Endothelial cell (in vitro differentiated cells): ENCODE results near the gene ZNF469. TPM values are rescaled to one million over a fixed set of nuclear protein-coding genes. Genes with fewer than 3 reads are reported as not detected.

Source experiments
- DNase-seq: peaks from one replicate; pipeline ENCODE4 v3.0.0; 2021; ENCODE audit warnings: low spot score
- H3K27ac Mint-ChIP-seq: one replicate; pipeline ENCODE4 v1.8.0; 2021; ENCODE audit warnings: mixed read lengths, inconsistent platforms; ENCODE audit not compliant: unreplicated experiment
- H3K27me3 Mint-ChIP-seq: one replicate; pipeline ENCODE4 v1.8.0; 2021; ENCODE audit warnings: mild to moderate bottlenecking, moderate library complexity, mixed read lengths, inconsistent platforms; ENCODE audit not compliant: unreplicated experiment
- H3K36me3 Mint-ChIP-seq: one replicate; pipeline ENCODE4 v1.8.0; 2021; ENCODE audit warnings: mild to moderate bottlenecking, low read depth, mixed read lengths, inconsistent platforms; ENCODE audit not compliant: unreplicated experiment
- H3K4me1 Mint-ChIP-seq: one replicate; pipeline ENCODE4 v1.8.0; 2021; ENCODE audit warnings: mild to moderate bottlenecking, mixed read lengths, inconsistent platforms; ENCODE audit not compliant: unreplicated experiment
- H3K4me3 Mint-ChIP-seq: one replicate; pipeline ENCODE4 v1.8.0; 2021; ENCODE audit warnings: mild to moderate bottlenecking, mixed read lengths, inconsistent platforms; ENCODE audit not compliant: unreplicated experiment
- H3K9me3 Mint-ChIP-seq: one replicate; pipeline ENCODE4 v1.8.0; 2021; ENCODE audit warnings: mixed read lengths, inconsistent platforms; ENCODE audit not compliant: unreplicated experiment
- CTCF ChIP-seq: fragments of 200-600 bp; sonication (generic); IDR thresholded peaks from one replicate; pipeline ENCODE4 v1.5.0; 2021; ENCODE audit warnings: antibody characterized with exemption; ENCODE audit not compliant: unreplicated experiment
- total RNA-seq: library from RNA; stranded (reverse); fragmentation: NEBNext Ultra II Directional; extraction: Animal tissue kit (Norgen Biotek cat#: 25700); gene quantifications from one replicate; pipeline ENCODE4 v1.2.1, GENCODE V29; 2021; ENCODE audit not compliant: unreplicated experiment

ZNF469 gene
- total RNA-seq, 1 donor from 2014 or later = 14.7 TPM

- Mint-ChIP-seq H3K27ac (no peak overlapping the region), H3K9me3 (no peaks in the 10 kb centered on the region), H3K27me3 (peaks cover 10% of the 10 kb centered on the region), H3K4me3 (no peak overlapping the region), H3K36me3 (no peaks in the 10 kb centered on the region), H3K4me1 (peaks cover 13% of the 10 kb centered on the region)
- no peak for DNase-seq
- no peak for TF ChIP-seq CTCF
Measured at GRCh38 chr16:88423448-88423850, 40.7 kb downstream of the ZNF469 start.

GRCh38 chr16:88424587-88425235, 42.0 kb downstream of the ZNF469 start:
- no peak for TF ChIP-seq CTCF
- H3K36me3 Mint-ChIP-seq = no peaks in the 10 kb centered on the region
- peaks cover 13% of the 10 kb centered on the region for H3K4me1 Mint-ChIP-seq
- no peaks in the 10 kb centered on the region for H3K9me3 Mint-ChIP-seq
- H3K27ac Mint-ChIP-seq = no peak overlapping the region
- DNase-seq = no peak
- peaks cover 11% of the 10 kb centered on the region for H3K27me3 Mint-ChIP-seq
- H3K4me3 Mint-ChIP-seq = no peak overlapping the region

- Mint-ChIP-seq H3K27me3 (peaks cover 13% of the 10 kb centered on the region), H3K36me3 (no peaks in the 10 kb centered on the region), H3K4me3 (no peak overlapping the region), H3K4me1 (peaks cover 15% of the 10 kb centered on the region), H3K27ac (no peak overlapping the region), H3K9me3 (no peaks in the 10 kb centered on the region)
- no peak for TF ChIP-seq CTCF
- no peak for DNase-seq
Measured at GRCh38 chr16:88426018-88426417, 43.3 kb downstream of the ZNF469 start.

GRCh38 chr16:88427376-88427775, 44.6 kb downstream of the ZNF469 start:
- TF ChIP-seq CTCF = no peak

GRCh38 chr16:88428156-88428555, 45.4 kb downstream of the ZNF469 start:
- DNase-seq = no peak
- H3K4me1 Mint-ChIP-seq = peaks cover 21% of the 10 kb centered on the region
- peaks cover 11% of the 10 kb centered on the region for H3K27me3 Mint-ChIP-seq
- H3K4me3 Mint-ChIP-seq = no peak overlapping the region
- H3K27ac Mint-ChIP-seq = no peak overlapping the region
- no peaks in the 10 kb centered on the region for H3K36me3 Mint-ChIP-seq
- no peak for TF ChIP-seq CTCF
- no peaks in the 10 kb centered on the region for H3K9me3 Mint-ChIP-seq

More at GRCh38 chr16:88427376-88427775, 44.6 kb downstream of the ZNF469 start:
- Mint-ChIP-seq H3K27me3 (peaks cover 13% of the 10 kb centered on the region), H3K36me3 (no peaks in the 10 kb centered on the region), H3K4me1 (peaks cover 24% of the 10 kb centered on the region), H3K9me3 (no peaks in the 10 kb centered on the region), H3K4me3 (no peak overlapping the region), H3K27ac (no peak overlapping the region)
- DNase-seq = no peak
